GM12873 (cell line): Measurements from ENCODE around the gene PHLPP1.

ENCODE experiments used
- TF ChIP-seq, protein P1 (sequence below): IDR thresholded peaks from 2 replicates; pipeline ENCODE4 v1.5.1; 2012; ENCODE audit warnings: low read depth, mild to moderate bottlenecking, moderate library complexity, low read length, control low read depth; ENCODE audit not compliant: insufficient read depth; ENCODE audit errors: missing control alignments

The PHLPP1 gene

DNA sequence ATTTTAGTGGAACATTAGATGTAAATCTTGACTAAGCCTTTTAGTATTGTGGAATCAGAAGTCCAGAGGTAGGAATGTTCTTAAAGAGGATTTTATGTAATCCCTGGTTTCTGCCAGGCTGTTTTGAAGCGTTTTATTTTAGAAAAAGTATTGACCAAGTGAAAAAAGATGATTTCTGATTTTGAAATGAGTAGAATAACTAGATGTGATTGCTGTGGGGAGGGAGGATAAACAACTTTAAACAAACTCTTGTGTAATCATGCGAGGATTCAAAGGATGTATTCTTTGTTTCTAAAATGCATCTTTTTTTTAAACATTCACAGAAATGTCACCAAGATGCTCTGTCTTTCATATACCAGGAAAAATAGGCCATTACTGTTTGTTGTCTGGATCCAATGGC lies 53.9 kb downstream of the PHLPP1 start:
- TF ChIP-seq, protein P1, sequence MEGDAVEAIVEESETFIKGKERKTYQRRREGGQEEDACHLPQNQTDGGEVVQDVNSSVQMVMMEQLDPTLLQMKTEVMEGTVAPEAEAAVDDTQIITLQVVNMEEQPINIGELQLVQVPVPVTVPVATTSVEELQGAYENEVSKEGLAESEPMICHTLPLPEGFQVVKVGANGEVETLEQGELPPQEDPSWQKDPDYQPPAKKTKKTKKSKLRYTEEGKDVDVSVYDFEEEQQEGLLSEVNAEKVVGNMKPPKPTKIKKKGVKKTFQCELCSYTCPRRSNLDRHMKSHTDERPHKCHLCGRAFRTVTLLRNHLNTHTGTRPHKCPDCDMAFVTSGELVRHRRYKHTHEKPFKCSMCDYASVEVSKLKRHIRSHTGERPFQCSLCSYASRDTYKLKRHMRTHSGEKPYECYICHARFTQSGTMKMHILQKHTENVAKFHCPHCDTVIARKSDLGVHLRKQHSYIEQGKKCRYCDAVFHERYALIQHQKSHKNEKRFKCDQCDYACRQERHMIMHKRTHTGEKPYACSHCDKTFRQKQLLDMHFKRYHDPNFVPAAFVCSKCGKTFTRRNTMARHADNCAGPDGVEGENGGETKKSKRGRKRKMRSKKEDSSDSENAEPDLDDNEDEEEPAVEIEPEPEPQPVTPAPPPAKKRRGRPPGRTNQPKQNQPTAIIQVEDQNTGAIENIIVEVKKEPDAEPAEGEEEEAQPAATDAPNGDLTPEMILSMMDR = no peak

DNA sequence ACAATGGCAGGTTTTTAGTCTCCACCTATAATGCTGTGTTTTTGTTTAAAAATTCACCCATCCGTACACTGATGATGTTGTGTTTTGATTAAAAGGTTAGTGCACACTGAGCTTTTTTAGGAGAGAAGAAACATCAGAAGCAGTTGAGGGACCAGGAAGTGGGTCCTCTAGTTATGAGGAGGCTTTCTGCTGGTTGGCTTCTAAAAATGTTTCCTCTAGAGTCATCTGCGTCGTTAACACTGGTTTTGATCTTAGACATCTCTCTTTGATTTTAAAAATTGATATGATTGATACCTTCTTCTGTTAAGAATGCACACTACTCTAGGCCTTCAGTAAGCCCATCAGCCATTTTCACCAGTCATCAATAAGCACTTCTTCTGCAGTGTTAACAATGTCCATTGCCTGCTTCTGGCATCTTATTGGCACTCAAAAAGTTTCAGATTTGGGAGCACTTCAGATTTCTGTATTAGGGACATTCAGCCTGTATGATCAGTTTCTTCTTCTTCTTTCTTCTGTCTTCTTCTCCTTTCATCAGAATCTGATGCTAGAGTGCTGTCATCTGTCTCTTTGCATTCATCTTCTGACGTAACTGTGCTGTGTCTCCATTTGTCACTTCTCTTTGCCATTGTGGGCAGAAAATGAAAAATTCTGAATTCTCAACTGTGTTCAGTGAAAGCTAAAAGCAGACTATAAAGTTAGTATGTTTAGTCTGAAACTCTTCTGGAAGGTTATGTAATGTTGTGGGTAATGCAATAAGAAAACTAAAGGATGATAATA lies 56.3 kb downstream of the PHLPP1 start:
- TF ChIP-seq, protein P1 = no peak

DNA sequence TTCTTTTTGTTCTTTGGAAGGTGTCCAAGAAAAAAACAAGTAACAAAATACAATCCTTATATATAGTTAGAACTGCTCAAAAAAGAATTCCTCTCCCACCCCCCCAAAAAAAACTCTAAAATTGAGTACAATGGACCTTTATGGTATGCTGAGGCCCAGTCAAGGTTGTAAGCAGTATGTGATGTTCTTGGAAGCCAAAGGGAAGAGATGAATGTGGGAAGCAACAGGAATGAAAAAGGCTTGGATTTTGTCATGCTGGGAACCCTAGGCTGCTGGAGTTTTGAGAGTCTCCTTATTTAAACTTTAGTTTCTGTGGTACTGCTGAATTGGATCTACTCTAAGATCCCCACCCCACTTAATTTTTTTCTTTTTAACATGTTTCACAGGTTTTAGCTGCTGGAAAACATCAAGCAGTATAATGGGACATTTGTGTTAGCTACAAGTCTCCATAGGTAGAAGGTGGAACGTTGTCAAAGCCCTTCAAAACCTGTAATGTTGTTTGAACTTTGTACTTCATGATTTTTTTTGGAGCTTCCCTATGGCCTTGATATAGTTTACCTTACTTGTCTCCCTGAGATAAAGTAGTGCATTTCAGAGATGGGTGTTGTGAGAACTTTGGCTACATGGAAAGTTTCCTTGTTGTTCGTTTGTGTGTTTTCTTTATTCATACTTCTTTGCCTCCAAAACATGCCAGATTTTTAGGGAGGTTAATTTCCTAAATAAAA lies 57.7 kb downstream of the PHLPP1 start:
- TF ChIP-seq, protein P1 = no peak

DNA sequence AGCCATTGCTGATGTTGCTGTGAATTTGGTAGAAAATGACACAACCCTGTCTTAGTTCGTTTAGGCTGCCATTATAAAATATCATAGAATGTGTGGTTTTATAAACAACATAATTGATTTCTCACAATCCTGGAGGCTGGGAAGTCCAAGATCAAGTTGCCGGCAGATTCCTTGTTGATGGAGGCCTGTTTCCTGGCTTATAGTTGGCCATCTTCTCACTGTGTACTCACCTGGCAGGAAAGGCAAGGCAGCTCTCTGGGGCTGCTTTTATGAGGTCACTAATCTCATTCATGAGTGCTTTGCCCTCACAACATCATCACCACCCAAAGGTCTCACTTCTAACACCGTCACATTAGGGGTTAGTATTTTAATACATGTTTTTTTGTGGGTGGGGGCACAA lies 58.4 kb downstream of the PHLPP1 start:
- TF ChIP-seq, protein P1 = no peak

DNA sequence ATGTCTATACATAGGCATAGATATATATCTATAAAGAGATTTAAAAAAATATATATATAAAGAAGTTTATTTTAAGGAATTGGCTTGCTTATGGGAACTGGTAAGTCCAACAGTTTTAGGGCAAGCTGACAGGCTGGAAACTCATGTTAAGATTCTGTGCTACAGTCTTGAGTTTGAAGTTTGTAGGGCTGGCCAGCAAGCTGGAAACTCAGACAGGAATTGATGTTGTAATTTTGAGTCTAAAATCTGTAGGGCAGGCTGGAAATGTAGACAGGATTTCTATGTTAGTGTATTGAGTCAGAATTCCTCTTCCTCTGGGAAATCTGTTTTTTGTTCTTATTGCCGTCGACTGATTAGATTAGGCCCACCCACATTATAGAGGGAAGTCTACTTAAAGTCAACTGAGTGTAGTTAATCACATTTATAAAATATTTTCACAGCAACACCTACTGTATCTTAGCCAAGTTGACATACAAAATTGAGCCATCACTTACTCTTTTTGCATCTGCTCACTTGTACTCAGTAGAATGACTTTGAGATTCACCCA lies 60.8 kb downstream of the PHLPP1 start:
- TF ChIP-seq, protein P1 = no peak

DNA sequence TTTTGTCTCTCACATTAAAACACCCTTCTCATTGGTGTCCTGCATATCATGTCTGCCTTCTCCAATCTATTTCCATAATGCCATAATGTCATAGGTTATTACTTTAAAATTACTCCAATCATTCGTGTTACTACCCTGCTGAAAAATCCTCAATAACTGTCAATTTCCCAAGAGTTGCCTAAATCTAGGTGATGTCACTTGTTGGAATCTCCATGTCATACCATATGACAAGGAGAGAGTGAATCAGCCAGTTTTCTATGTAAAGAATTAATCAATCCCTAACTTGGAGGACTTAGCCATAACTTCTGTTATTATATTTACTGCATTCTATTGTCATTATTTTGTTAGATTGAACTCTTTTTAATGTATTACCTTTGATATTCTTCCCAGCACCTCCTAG lies 62.5 kb downstream of the PHLPP1 start:
- TF ChIP-seq, protein P1 = no peak

DNA sequence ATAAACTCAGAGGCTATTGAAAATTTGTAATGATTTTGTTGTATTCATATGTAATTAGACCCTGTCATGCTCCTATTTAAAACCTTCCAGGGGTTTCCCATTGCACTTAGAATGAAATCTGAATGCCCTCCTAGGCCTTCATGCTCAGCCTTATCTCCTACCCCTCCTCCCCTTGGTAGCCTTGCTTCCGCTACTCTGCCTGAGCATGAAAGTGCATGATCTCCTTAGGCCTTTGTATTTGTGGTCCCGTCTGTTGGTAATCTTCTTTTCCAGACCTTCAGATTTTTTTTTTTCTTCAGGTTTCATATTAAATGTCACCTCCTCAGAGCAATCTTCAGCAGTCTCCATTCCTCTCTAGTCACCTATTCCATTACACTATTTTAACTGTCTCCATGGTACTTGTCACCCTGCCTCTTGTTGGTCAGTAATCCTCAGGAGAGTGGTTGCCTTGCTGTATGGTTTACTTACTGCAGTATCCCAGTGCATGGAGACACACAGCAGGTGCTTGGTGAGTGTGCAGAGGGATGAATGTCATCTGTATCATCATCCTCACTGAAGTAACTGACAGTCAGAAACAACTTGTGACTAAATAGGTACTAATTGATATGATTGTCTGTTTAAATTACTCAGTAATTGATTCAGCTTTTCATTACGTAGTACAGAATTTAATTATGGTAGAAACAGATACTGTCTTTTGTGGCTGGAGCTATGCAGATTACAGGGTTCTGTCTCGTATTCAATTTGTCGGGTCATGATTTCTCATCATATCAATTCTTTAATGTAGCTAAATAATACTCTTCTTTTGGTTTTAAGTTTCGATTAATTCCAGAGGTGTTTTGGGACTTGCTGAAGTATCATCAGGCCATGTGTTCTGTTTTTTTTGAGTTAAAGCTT lies 63.9 kb downstream of the PHLPP1 start:
- TF ChIP-seq, protein P1 = no peak
